HG02642 (cell line): ENCODE results near the gene NUDT7.

Experiments used
- ATAC-seq: cut with Tn5 transposase; IDR thresholded peaks from one replicate; pipeline ENCODE4 v1.9.1; 2021; ENCODE audit warnings: mild to moderate bottlenecking; ENCODE audit not compliant: unreplicated experiment, poor library complexity

NUDT7 gene

GRCh38 chr16:77767826-77768225, 45.5 kb downstream of the NUDT7 start:
- ATAC-seq = no peak

- no peak for ATAC-seq
Observed at GRCh38 chr16:77775911-77776909, 53.9 kb downstream of the NUDT7 start.

- ATAC-seq = no peak
Observed at GRCh38 chr16:77777745-77778144, 55.4 kb downstream of the NUDT7 start.

GRCh38 chr16:77780378-77780837, 58.1 kb downstream of the NUDT7 start:
- ATAC-seq = no peak

- no peak for ATAC-seq
Observed at GRCh38 chr16:77781091-77781490, 58.8 kb downstream of the NUDT7 start.

GRCh38 chr16:77782694-77783093, 60.4 kb downstream of the NUDT7 start:
- no peak for ATAC-seq

GRCh38 chr16:77784441-77785372, 62.4 kb downstream of the NUDT7 start:
- ATAC-seq = no peak

- ATAC-seq = no peak
Observed at GRCh38 chr16:77785373-77785764, 63.1 kb downstream of the NUDT7 start.

- ATAC-seq = no peak
Observed at GRCh38 chr16:77786186-77786847, 64.0 kb downstream of the NUDT7 start.

- no peak for ATAC-seq
Observed at GRCh38 chr16:77787452-77787851, 65.1 kb downstream of the NUDT7 start.

- peak; percentile 75 for ATAC-seq
Observed at GRCh38 chr16:77788181-77789084, 66.1 kb downstream of the NUDT7 start, which contains the start of gene VAT1L. Gene VAT1L, plus strand, starts transcription at chr16:77788564. Its CDS starts 119 bp downstream, at chr16:77788683.

- no peak for ATAC-seq
Observed at GRCh38 chr16:77789085-77790008, 67.0 kb downstream of the NUDT7 start.

GRCh38 chr16:77790009-77790372, 67.7 kb downstream of the NUDT7 start:
- ATAC-seq = no peak

- no peak for ATAC-seq
Observed at GRCh38 chr16:77790912-77791311, 68.6 kb downstream of the NUDT7 start.
